ENCODE results near the gene XRCC6.
"Not testable (repeated sequence)": the region's sequence is repeated elsewhere in the genome, so short reads cannot be mapped to it uniquely, and the experiment has no call there.

The XRCC6 gene

GRCh38 chr22:41621099-41621910 lies at the start of gene XRCC6:
Gene XRCC6 (plus strand): TSS chr22:41621295. CDS start chr22:41622005, 710 bp downstream.
- peak; percentile 100 for DNase-seq (ENCODE audit: low read depth)

GRCh38 chr22:41571786-41572185 lies 49.3 kb upstream of the XRCC6 start:
- DNase-seq (ENCODE audit: low read depth) = no peak

GRCh38 chr22:41572305-41572704 lies 48.8 kb upstream of the XRCC6 start:
- DNase-seq (ENCODE audit: low read depth) = not testable (repeated sequence)

- no peak for DNase-seq (ENCODE audit: low read depth)
Measured at GRCh38 chr22:41573677-41574076, 47.4 kb upstream of the XRCC6 start.

- DNase-seq (ENCODE audit: low read depth) = no peak
Measured at GRCh38 chr22:41574847-41575381, 46.2 kb upstream of the XRCC6 start.

- no peak for DNase-seq (ENCODE audit: low read depth)
Measured at GRCh38 chr22:41575533-41575932, 45.6 kb upstream of the XRCC6 start.

- DNase-seq (ENCODE audit: low read depth) = peak; percentile 75
Measured at GRCh38 chr22:41576877-41577276, 44.2 kb upstream of the XRCC6 start.

GRCh38 chr22:41578114-41578513 lies 43.0 kb upstream of the XRCC6 start:
- no peak for DNase-seq (ENCODE audit: low read depth)

GRCh38 chr22:41578818-41579217 lies 42.3 kb upstream of the XRCC6 start:
- DNase-seq (ENCODE audit: low read depth) = no peak

- no peak for DNase-seq (ENCODE audit: low read depth)
Measured at GRCh38 chr22:41579297-41579996, 41.6 kb upstream of the XRCC6 start.

GRCh38 chr22:41579997-41580355 lies 41.1 kb upstream of the XRCC6 start:
- DNase-seq (ENCODE audit: low read depth) = no peak

- DNase-seq (ENCODE audit: low read depth) = no peak
Measured at GRCh38 chr22:41582694-41583093, 38.4 kb upstream of the XRCC6 start.

- DNase-seq (ENCODE audit: low read depth) = no peak
Measured at GRCh38 chr22:41584881-41585280, 36.2 kb upstream of the XRCC6 start.

GRCh38 chr22:41585898-41586297 lies 35.2 kb upstream of the XRCC6 start:
- DNase-seq (ENCODE audit: low read depth) = no peak

GRCh38 chr22:41587347-41587723 lies 33.8 kb upstream of the XRCC6 start:
- DNase-seq (ENCODE audit: low read depth) = no peak

GRCh38 chr22:41589391-41590241 lies 31.5 kb upstream of the XRCC6 start, which contains the start of gene PMM1:
Gene PMM1 (minus strand): TSS chr22:41589840. CDS start chr22:41589805, 35 bp downstream.
- DNase-seq (ENCODE audit: low read depth) = peak; percentile 100

- DNase-seq (ENCODE audit: low read depth) = not testable (repeated sequence)
Measured at GRCh38 chr22:41593336-41593960, 27.6 kb upstream of the XRCC6 start.

GRCh38 chr22:41595703-41596102 lies 25.4 kb upstream of the XRCC6 start:
- no peak for DNase-seq (ENCODE audit: low read depth)

- peak; percentile 68 for DNase-seq (ENCODE audit: low read depth)
Measured at GRCh38 chr22:41596776-41597634, 24.1 kb upstream of the XRCC6 start.

- DNase-seq (ENCODE audit: low read depth) = no peak
Measured at GRCh38 chr22:41597635-41597953, 23.5 kb upstream of the XRCC6 start.

- DNase-seq (ENCODE audit: low read depth) = peak; percentile 91
Measured at GRCh38 chr22:41598081-41598480, 23.0 kb upstream of the XRCC6 start.

Measured in ELR (cell line).